ENCODE results near the gene RD3L. TPM values are rescaled to one million over a fixed set of nuclear protein-coding genes. Genes with fewer than 3 reads are reported as not detected.

Gene RD3L
- total RNA-seq, 4 donors from 2014 or later, result not detected

DNA sequence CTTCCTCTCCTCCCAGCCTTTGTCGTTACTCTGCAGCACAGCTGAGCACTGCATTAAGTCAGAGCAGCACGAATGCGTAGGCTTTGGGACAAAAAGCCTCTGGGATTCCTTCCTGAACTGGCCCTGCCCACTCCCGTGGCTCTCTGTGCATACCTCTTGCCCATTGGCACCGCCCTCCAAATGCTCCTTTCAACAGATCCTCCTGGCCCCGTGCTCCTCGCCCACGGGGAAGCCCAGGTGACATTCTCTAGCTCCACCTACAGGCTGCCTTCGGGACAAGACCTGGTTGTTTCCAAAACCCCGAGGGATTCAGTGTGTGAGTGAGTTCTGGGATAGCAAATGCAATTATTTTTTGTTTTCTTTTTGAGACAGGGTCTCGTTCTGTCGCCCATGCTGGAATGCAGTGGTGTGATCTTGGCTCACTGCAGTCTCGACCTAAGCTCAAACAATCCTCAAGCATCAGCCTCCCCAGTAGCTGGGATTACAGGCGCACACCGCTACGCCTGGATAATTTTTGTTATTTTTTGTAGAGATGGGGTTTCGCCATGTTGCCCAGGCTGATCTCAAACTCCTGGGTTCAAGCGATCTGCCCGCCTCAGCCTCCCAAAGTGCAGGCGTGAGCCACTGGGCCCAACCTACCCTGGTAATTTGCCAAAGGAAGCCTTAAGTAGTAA lies 31.9 kb downstream of the RD3L start:
- DNase-seq, result peak; percentile 99
- intact Hi-C loops (cut with DNase I), result loop anchor here (5.0 to 10.0 kb wide), 2 partner anchors 103 to 336 kb away; no protein-coding TSS in a partner anchor
- Histone ChIP-seq H3K4me1 (peaks cover 6 to 16% of the 10 kb centered on the region in 2 donors), H3K9me3 (no peaks in the 10 kb centered on the region), H3K27me3 (no peaks in the 10 kb centered on the region), H3K36me3 (peaks cover 17 to 37% of the 10 kb centered on the region in 2 donors), H3K27ac (peak overlapping the region; percentile 58 to 80 (median 78)), H3K4me3 (replicated peaks in 1 of 3) (no peak overlapping the region)
- TF ChIP-seq POLR2A (IDR thresholded peaks at IDR 0.05), result peak in 1 of 2 donors; percentile 61
- TF ChIP-seq, protein P1, sequence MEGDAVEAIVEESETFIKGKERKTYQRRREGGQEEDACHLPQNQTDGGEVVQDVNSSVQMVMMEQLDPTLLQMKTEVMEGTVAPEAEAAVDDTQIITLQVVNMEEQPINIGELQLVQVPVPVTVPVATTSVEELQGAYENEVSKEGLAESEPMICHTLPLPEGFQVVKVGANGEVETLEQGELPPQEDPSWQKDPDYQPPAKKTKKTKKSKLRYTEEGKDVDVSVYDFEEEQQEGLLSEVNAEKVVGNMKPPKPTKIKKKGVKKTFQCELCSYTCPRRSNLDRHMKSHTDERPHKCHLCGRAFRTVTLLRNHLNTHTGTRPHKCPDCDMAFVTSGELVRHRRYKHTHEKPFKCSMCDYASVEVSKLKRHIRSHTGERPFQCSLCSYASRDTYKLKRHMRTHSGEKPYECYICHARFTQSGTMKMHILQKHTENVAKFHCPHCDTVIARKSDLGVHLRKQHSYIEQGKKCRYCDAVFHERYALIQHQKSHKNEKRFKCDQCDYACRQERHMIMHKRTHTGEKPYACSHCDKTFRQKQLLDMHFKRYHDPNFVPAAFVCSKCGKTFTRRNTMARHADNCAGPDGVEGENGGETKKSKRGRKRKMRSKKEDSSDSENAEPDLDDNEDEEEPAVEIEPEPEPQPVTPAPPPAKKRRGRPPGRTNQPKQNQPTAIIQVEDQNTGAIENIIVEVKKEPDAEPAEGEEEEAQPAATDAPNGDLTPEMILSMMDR (IDR thresholded peaks at IDR 0.05), result peak; percentile 57 to 99 (median 90)
- 10 to 11% methylated on average over 20 of the region's 20 CpGs for WGBS, 2 donors

DNA sequence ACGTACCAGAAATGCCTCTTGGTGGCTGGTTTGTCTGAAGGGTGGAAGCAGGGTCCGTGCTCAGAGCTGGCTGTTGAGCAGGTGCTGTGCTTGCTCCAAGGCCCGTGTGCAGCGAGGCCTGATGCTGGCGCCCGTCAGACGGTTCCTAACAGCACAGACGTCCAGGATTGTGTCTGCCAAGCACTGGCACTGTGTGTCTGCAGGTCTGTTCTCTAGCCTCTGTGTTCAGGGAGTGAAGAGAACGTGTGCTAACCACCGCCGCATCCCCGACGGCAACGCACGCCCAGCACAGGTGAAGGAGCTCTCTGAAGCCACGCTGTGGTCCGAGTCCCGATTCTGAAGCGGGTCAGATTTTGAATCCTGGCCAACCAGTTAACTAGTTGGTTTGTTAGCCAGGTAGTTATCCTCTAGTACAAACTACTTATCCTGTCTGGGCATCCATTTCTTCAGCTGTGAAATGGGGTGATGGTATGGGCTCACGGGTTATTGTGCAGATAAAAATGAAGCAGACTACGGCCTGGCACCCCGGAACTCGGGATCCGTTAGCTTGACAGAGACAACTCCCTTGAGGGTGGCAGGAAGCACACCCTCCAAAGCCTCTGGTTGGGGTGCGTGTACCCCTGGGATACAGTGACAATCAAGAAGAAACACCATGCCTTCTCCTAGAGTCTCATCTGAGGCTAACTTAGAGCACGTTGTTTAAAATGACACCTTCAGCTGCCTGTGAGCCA lies 32.6 kb downstream of the RD3L start:
- TF ChIP-seq POLR2A (IDR thresholded peaks at IDR 0.05), result no peak
- TF ChIP-seq, protein P1 (IDR thresholded peaks at IDR 0.05), result no peak
- Histone ChIP-seq H3K4me1 (peaks cover 6 to 16% of the 10 kb centered on the region in 2 donors), H3K9me3 (no peaks in the 10 kb centered on the region), H3K27me3 (no peaks in the 10 kb centered on the region), H3K4me3 (replicated peaks in 1 of 3) (no peak overlapping the region), H3K27ac (peak overlapping the region; percentile 58 to 80 (median 78)), H3K36me3 (peaks cover 17 to 32% of the 10 kb centered on the region in 2 donors)
- DNase-seq, result peak in 1 of 2 donors; percentile 31
- intact Hi-C loops (cut with DNase I), result loop anchor here (5.0 to 10.0 kb wide), 2 partner anchors 102 to 335 kb away; no protein-coding TSS in a partner anchor
- WGBS, 2 donors, result 73 to 80% methylated on average over 26 of the region's 26 CpGs

DNA sequence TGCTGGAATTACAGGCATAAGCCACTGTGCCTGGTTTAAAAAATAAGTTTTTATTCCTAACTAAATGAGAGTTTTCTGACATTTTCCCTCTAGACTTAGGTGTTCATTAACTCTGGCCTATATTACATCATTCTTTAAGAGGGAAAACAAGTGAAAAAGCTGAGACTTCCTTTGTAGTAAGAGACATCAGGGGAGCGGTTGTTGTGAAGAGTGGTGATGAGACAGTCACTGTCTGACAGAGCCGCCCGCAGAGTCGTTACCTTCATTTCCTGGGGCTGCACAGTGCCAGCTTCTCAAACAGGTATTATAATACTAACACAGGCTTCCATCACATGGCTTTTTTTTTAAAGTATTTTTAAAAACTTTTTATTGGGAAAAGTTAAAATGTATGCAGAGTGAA lies 33.7 kb downstream of the RD3L start:
- no peak overlapping the region for H3K4me3 ChIP-seq (replicated peaks in 1 of 3)
- peaks cover 9 to 22% of the 10 kb centered on the region in 2 donors for H3K36me3 ChIP-seq
- no peaks in the 10 kb centered on the region for H3K9me3 ChIP-seq
- no peak for DNase-seq
- H3K4me1 ChIP-seq, result peaks cover 6 to 16% of the 10 kb centered on the region in 2 donors
- no peaks in the 10 kb centered on the region for H3K27me3 ChIP-seq
- TF ChIP-seq, protein P1 (IDR thresholded peaks at IDR 0.05), result no peak
- no peak for TF ChIP-seq POLR2A (IDR thresholded peaks at IDR 0.05)
- intact Hi-C loops (cut with DNase I), result no loop called here
- H3K27ac ChIP-seq, result no peak overlapping the region
- 91% methylated on average over 4 of the region's 4 CpGs for WGBS, 2 donors

DNA sequence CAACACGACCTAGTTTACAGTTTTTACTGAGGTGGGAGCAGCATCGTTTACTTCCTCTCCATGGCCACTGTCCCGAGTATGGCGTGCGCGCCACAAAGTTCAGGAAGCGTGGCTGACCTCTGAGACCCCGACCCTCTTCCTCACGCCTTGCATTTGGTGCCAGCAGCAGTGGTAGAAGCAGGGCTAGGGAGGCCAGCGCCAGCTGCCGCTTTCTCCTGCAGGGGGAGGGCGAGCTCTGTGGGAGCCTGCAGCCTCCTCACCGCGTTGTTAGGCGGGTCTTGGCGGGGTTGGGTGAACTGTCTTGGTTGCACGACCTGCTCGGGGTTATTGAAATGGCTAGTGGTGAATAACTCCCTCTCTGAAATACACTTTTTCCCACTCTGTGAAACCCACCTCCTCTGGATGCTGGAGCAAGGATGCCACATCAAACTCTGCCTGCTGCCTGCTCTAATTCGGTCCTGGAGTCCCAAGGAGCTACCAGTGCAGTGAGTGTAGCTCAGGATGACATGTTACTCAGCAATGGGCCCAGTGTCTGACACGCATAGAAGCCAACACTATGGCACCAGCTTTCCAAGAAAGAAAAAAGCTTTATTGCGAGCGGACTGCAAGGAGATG lies 36.4 kb downstream of the RD3L start:
- H3K9me3 ChIP-seq, result no peaks in the 10 kb centered on the region
- WGBS, 2 donors, result 50 to 70% methylated on average over 22 of the region's 22 CpGs
- H3K4me1 ChIP-seq, result peaks cover 6 to 16% of the 10 kb centered on the region in 2 donors
- TF ChIP-seq POLR2A (IDR thresholded peaks at IDR 0.05), result no peak
- TF ChIP-seq, protein P1 (IDR thresholded peaks at IDR 0.05), result no peak
- DNase-seq, result no peak
- H3K4me3 ChIP-seq (replicated peaks in 1 of 3), result no peak overlapping the region
- intact Hi-C loops (cut with DNase I), result no loop called here
- H3K36me3 ChIP-seq, result no peaks in the 10 kb centered on the region
- H3K27ac ChIP-seq, result no peak overlapping the region
- H3K27me3 ChIP-seq, result no peaks in the 10 kb centered on the region

All from thyroid gland (tissue), 4 donors.